ENCODE results near the gene REEP1.

- TF ChIP-seq BHLHE40 (IDR thresholded peaks at IDR 0.05; ENCODE audit: borderline replicate concordance): no peak
- no peak for TF ChIP-seq ARNT (IDR thresholded peaks at IDR 0.05)
- TF ChIP-seq TARDBP (IDR thresholded peaks at IDR 0.05): no peak
- no peak for TF ChIP-seq SP1 (IDR thresholded peaks at IDR 0.05)
- TF ChIP-seq NFRKB (IDR thresholded peaks at IDR 0.05): no peak
- TF ChIP-seq ZNF384 (IDR thresholded peaks at IDR 0.05): no peak
- TF ChIP-seq L3MBTL2 (conservative IDR thresholded peaks at IDR 0.05): no peak
- no peak for TF ChIP-seq HDGF (IDR thresholded peaks at IDR 0.05; ENCODE audit: borderline replicate concordance)
- TF ChIP-seq PKNOX1 (IDR thresholded peaks at IDR 0.05): no peak
- no peak for TF ChIP-seq FOXM1 (IDR thresholded peaks at IDR 0.05; ENCODE audit: borderline replicate concordance)
- TF ChIP-seq SUZ12 (IDR thresholded peaks at IDR 0.05): no peak
- TF ChIP-seq FOXA1 (IDR thresholded peaks at IDR 0.05): no peak
- TF ChIP-seq ELF4 (IDR thresholded peaks at IDR 0.05): no peak
Observed at GRCh38 chr2:86176597-86176996, 160.8 kb downstream of the REEP1 start.

All from HEK293T (cell line).